Mesendoderm (in vitro differentiated cells): ENCODE data around the gene DRG1.
"Not testable (repeated sequence)": the region's sequence is repeated elsewhere in the genome, so short reads cannot be mapped to it uniquely, and the experiment has no call there.

Experiments used
- DNase-seq: peaks from one replicate; pipeline ENCODE4 v3.0.0; 2013
- H2AK5ac ChIP-seq: 2 replicates; pipeline ENCODE4 v1.6.1; 2013; ENCODE audit warnings: low read length, inconsistent platforms
- H2BK120ac ChIP-seq: 2 replicates; pipeline ENCODE4 v1.6.1; 2013; ENCODE audit warnings: low read depth, mild to moderate bottlenecking, low read length, moderate library complexity, mixed read lengths
- H2BK15ac ChIP-seq: replicated peaks from 2 replicates; pipeline ENCODE4 v1.6.1; 2013; ENCODE audit warnings: low read depth, mild to moderate bottlenecking, moderate library complexity
- H2BK5ac ChIP-seq: 2 replicates; pipeline ENCODE4 v1.6.1; 2013; ENCODE audit warnings: low read length, inconsistent platforms
- H3K18ac ChIP-seq: 2 replicates; pipeline ENCODE4 v1.6.1; 2013; ENCODE audit warnings: mild to moderate bottlenecking, low read length, mixed read lengths
- H3K23ac ChIP-seq: one replicate; pipeline ENCODE4 v1.6.1; 2013; ENCODE audit warnings: low read length
- H3K27ac ChIP-seq: 2 replicates; pipeline ENCODE4 v1.5.1; 2013; ENCODE audit warnings: low read depth, mild to moderate bottlenecking, inconsistent platforms, low read length, moderate library complexity
- H3K27me3 ChIP-seq: 2 replicates; pipeline ENCODE4 v1.6.1; 2013; ENCODE audit warnings: low read length, control low read depth, mild to moderate bottlenecking, inconsistent platforms; ENCODE audit not compliant: insufficient read depth, poor library complexity
- H3K36me3 ChIP-seq: 2 replicates; pipeline ENCODE4 v1.6.1; 2013; ENCODE audit warnings: low read length, inconsistent platforms; ENCODE audit not compliant: control insufficient read depth, insufficient read depth
- H3K4ac ChIP-seq: one replicate; pipeline ENCODE4 v1.6.1; 2013; ENCODE audit warnings: low read depth, mild to moderate bottlenecking, low read length, moderate library complexity
- H3K4me1 ChIP-seq: 2 replicates; pipeline ENCODE4 v1.6.1; 2013; ENCODE audit warnings: low read depth, low read length, inconsistent platforms; ENCODE audit not compliant: control insufficient read depth
- H3K4me2 ChIP-seq: 2 replicates; pipeline ENCODE4 v1.6.1; 2013; ENCODE audit warnings: low read length
- H3K4me3 ChIP-seq: 2 replicates; pipeline ENCODE4 v1.5.1; 2013; ENCODE audit warnings: mild to moderate bottlenecking, low read length
- H3K56ac ChIP-seq: one replicate; pipeline ENCODE4 v1.6.1; 2013; ENCODE audit warnings: low read length
- H3K79me1 ChIP-seq: 2 replicates; pipeline ENCODE4 v1.6.1; 2013; ENCODE audit warnings: low read length, inconsistent platforms
- H3K79me2 ChIP-seq: 2 replicates; pipeline ENCODE4 v1.6.1; 2013; ENCODE audit warnings: mild to moderate bottlenecking, low read length; ENCODE audit not compliant: control insufficient read depth, insufficient read depth
- H3K9ac ChIP-seq: 2 replicates; pipeline ENCODE4 v1.6.1; 2013; ENCODE audit warnings: low read length, inconsistent platforms
- H4K5ac ChIP-seq: one replicate; pipeline ENCODE4 v1.6.1; 2013; ENCODE audit warnings: low read length
- H4K8ac ChIP-seq: one replicate; pipeline ENCODE4 v1.6.1; 2013; ENCODE audit warnings: low read depth, mild to moderate bottlenecking, control low read depth, low read length, moderate library complexity
- WGBS: extraction: QIAGEN DNeasy Blood & Tissue Kit; methylation state at CpG from one replicate; pipeline ENCODE4 v1.1.7; 2013; ENCODE audit warnings: low lambda C conversion rate, missing lambda C conversion rate; ENCODE audit not compliant: insufficient coverage; ENCODE audit errors: extremely low coverage; 5-methylcytosine and 5-hydroxymethylcytosine counted together

DRG1 gene

GRCh38 chr22:31393893-31394292 is 5.5 kb upstream of the DRG1 start:
- Histone ChIP-seq H3K27me3 (no peaks in the 10 kb centered on the region), H3K4ac (no peak overlapping the region), H3K79me1 (no peaks in the 10 kb centered on the region), H2BK120ac (no peak overlapping the region), H2BK15ac (no peak overlapping the region), H2AK5ac (no peak overlapping the region), H3K56ac (no peak overlapping the region), H3K4me1 (no peaks in the 10 kb centered on the region), H3K9ac (no peak overlapping the region), H3K4me2 (no peak overlapping the region), H3K18ac (no peak overlapping the region), H2BK5ac (no peak overlapping the region), H3K79me2 (no peaks in the 10 kb centered on the region), H4K5ac (no peak overlapping the region), H3K36me3 (no peaks in the 10 kb centered on the region), H3K4me3 (no peak overlapping the region), H3K23ac (no peak overlapping the region), H3K27ac (no peak overlapping the region), H4K8ac (no peak overlapping the region)
- DNase-seq = no peak
- WGBS = no CpG with 5 or more reads among the region's 2 CpGs

GRCh38 chr22:31394326-31394725 is 5.1 kb upstream of the DRG1 start:
- H2BK120ac ChIP-seq = no peak overlapping the region
- DNase-seq = no peak
- WGBS = no CpG with 5 or more reads among the region's 3 CpGs

GRCh38 chr22:31398231-31398630 is 1.2 kb upstream of the DRG1 start:
- no peak overlapping the region for H2BK5ac ChIP-seq
- H2BK120ac ChIP-seq = no peak overlapping the region
- WGBS = no CpG with 5 or more reads among the region's 5 CpGs
- peaks cover 3% of the 10 kb centered on the region for H3K36me3 ChIP-seq
- H3K27me3 ChIP-seq = no peaks in the 10 kb centered on the region
- no peak overlapping the region for H3K4ac ChIP-seq
- no peak overlapping the region for H3K9ac ChIP-seq
- H3K79me2 ChIP-seq = peaks cover 27% of the 10 kb centered on the region
- H3K4me2 ChIP-seq = no peak overlapping the region
- no peak overlapping the region for H2BK15ac ChIP-seq
- no peak overlapping the region for H3K4me3 ChIP-seq
- no peak overlapping the region for H3K18ac ChIP-seq
- H3K23ac ChIP-seq = no peak overlapping the region
- no peak overlapping the region for H4K5ac ChIP-seq
- DNase-seq = no peak
- H2AK5ac ChIP-seq = no peak overlapping the region
- H4K8ac ChIP-seq = no peak overlapping the region
- H3K79me1 ChIP-seq = peaks cover 7% of the 10 kb centered on the region
- H3K27ac ChIP-seq = no peak overlapping the region
- no peaks in the 10 kb centered on the region for H3K4me1 ChIP-seq
- H3K56ac ChIP-seq = no peak overlapping the region

More at GRCh38 chr22:31394326-31394725, 5.1 kb upstream of the DRG1 start:
- Histone ChIP-seq H3K27ac (no peak overlapping the region), H4K5ac (no peak overlapping the region), H3K27me3 (no peaks in the 10 kb centered on the region), H3K56ac (no peak overlapping the region), H3K4ac (no peak overlapping the region), H3K36me3 (no peaks in the 10 kb centered on the region), H3K79me2 (no peaks in the 10 kb centered on the region), H3K79me1 (no peaks in the 10 kb centered on the region), H3K9ac (no peak overlapping the region), H4K8ac (no peak overlapping the region), H3K18ac (no peak overlapping the region), H2AK5ac (no peak overlapping the region), H2BK15ac (no peak overlapping the region), H3K4me3 (no peak overlapping the region), H2BK5ac (no peak overlapping the region), H3K4me1 (no peaks in the 10 kb centered on the region), H3K4me2 (no peak overlapping the region), H3K23ac (no peak overlapping the region)

- no peak overlapping the region for H3K18ac ChIP-seq
- no peak overlapping the region for H3K4ac ChIP-seq
- no peak overlapping the region for H3K23ac ChIP-seq
- H3K4me3 ChIP-seq = peak overlapping the region; percentile 40
- H3K79me1 ChIP-seq = peaks cover 7% of the 10 kb centered on the region
- no peaks in the 10 kb centered on the region for H3K27me3 ChIP-seq
- DNase-seq = peak; percentile 11
- H3K4me2 ChIP-seq = peak overlapping the region; percentile 19
- H3K9ac ChIP-seq = peak overlapping the region; percentile 68
- no CpG with 5 or more reads among the region's 11 CpGs for WGBS
- no peak overlapping the region for H2BK5ac ChIP-seq
- H3K56ac ChIP-seq = peak overlapping the region; percentile 88
- H2AK5ac ChIP-seq = no peak overlapping the region
- H2BK120ac ChIP-seq = no peak overlapping the region
- no peak overlapping the region for H2BK15ac ChIP-seq
- H3K4me1 ChIP-seq = no peaks in the 10 kb centered on the region
- peak overlapping the region; percentile 0 for H3K27ac ChIP-seq
- no peak overlapping the region for H4K8ac ChIP-seq
- no peak overlapping the region for H4K5ac ChIP-seq
- peaks cover 27% of the 10 kb centered on the region for H3K79me2 ChIP-seq
- H3K36me3 ChIP-seq = peaks cover 3% of the 10 kb centered on the region
These were observed 606 bp downstream of the DRG1 start for GRCh38 chr22:31400023-31400397.

- DNase-seq, H2BK5ac ChIP-seq, H3K9ac ChIP-seq, H2BK120ac ChIP-seq, H2BK15ac ChIP-seq, H2AK5ac ChIP-seq, H3K4me2 ChIP-seq, H3K27me3 ChIP-seq, H4K5ac ChIP-seq, H3K27ac ChIP-seq, H3K36me3 ChIP-seq, H4K8ac ChIP-seq, H3K4me1 ChIP-seq, H3K4ac ChIP-seq, H3K18ac ChIP-seq, H3K79me1 ChIP-seq, H3K56ac ChIP-seq, H3K23ac ChIP-seq, H3K4me3 ChIP-seq: not testable (repeated sequence)
- no CpG with 5 or more reads among the region's 2 CpGs for WGBS
- H3K79me2 ChIP-seq = peaks cover 29% of the 10 kb centered on the region
These were observed 2.9 kb downstream of the DRG1 start for GRCh38 chr22:31402350-31402749.

GRCh38 chr22:31425331-31426050 is 26.1 kb downstream of the DRG1 start:
- H2BK120ac ChIP-seq = no peak overlapping the region
- H3K36me3 ChIP-seq = peaks cover 12% of the 10 kb centered on the region
- H3K4me2 ChIP-seq = no peak overlapping the region
- no peak overlapping the region for H3K56ac ChIP-seq
- no peak overlapping the region for H4K5ac ChIP-seq
- no peaks in the 10 kb centered on the region for H3K79me1 ChIP-seq
- H3K27me3 ChIP-seq = no peaks in the 10 kb centered on the region
- no peak overlapping the region for H3K23ac ChIP-seq
- H4K8ac ChIP-seq = no peak overlapping the region
- no CpG with 5 or more reads among the region's 9 CpGs for WGBS
- H2BK15ac ChIP-seq = no peak overlapping the region
- no peaks in the 10 kb centered on the region for H3K79me2 ChIP-seq
- no peak overlapping the region for H3K27ac ChIP-seq
- H2AK5ac ChIP-seq = no peak overlapping the region
- no peak overlapping the region for H3K4ac ChIP-seq
- H2BK5ac ChIP-seq = no peak overlapping the region
- no peak overlapping the region for H3K18ac ChIP-seq
- no peak overlapping the region for H3K9ac ChIP-seq
- no peaks in the 10 kb centered on the region for H3K4me1 ChIP-seq
- H3K4me3 ChIP-seq = no peak overlapping the region
- DNase-seq = no peak
